ENCODE measurements around the gene DDX3X. TPM values are rescaled to one million over a fixed set of nuclear protein-coding genes. Genes with fewer than 3 reads are reported as not detected.
"Not testable (repeated sequence)": the region's sequence is repeated elsewhere in the genome, so short reads cannot be mapped to it uniquely, and the experiment has no call there.

The DDX3X gene
- total RNA-seq, 2 donors from 2014 or later, result 251 to 310 TPM

- intact Hi-C loops (cut with DNase I), result no loop called here
- no peak for DNase-seq (ENCODE audit: low spot score)
These were observed 17.1 kb downstream of the DDX3X start for GRCh38 chrX:41350976-41351569.

DNA sequence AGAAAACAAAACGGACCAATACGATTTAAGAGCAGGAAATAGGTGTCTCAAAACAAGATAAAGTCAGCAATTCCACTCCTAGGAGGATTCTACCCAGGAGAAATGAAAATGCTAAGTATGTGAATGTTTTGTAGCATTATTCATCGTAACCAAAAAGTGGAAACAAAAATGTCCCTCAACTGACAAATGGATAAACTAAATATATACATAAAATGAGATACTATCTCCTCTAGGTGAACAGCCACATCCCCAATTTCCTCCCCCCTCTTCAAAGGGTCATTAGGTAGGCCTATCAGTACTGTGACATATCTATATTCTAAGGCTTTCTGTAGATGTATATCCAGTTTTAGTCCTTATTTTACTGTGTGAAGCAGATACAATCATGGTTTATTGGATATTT lies 18.0 kb downstream of the DDX3X start:
- intact Hi-C loops (cut with DNase I), result no loop called here
- DNase-seq (ENCODE audit: low spot score), result no peak

- intact Hi-C loops (cut with DNase I), result no loop called here
- DNase-seq (ENCODE audit: low spot score), result no peak
These were observed 18.4 kb downstream of the DDX3X start for GRCh38 chrX:41352329-41352838.

DNA sequence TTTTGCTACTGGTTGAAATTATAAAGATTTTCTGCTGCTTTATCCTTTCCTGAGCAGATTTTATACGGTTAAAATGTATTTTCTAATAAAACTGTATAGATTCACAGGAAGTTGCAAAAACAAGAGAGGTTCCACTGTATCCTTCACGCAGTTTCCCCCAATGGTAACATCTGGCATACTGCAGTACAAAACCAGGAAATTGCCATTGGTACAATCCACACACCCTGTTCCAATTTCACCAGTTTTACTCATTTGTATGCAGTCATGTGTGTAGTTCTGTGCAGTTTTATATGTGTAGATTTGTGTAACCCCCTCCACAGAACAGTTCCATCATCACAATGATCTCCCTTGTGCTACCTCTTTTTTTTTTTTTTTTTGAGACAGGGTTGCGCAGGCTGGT lies 20.0 kb downstream of the DDX3X start:
- DNase-seq (ENCODE audit: low spot score), result no peak
- intact Hi-C loops (cut with DNase I), result no loop called here

DNA sequence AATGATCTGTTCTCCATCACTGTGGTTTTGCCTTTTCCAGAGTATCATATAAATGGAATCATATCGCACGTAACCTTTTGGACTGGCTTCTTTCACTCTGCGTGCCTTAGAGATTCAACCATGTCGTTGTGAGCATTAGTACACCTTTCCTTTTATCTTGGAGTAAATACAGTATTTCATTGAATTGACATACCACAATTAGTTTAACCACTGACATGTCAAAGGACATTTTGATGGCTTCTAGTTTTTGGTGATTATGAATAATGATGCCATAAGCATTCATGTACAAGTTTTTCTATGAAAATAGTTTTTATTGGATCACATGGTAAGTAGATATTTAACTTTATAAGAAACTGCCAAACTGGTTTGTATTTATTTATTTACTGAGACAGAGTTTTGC lies 35.2 kb downstream of the DDX3X start:
- intact Hi-C loops (cut with DNase I), result no loop called here
- no peak for DNase-seq (ENCODE audit: low spot score)

DNA sequence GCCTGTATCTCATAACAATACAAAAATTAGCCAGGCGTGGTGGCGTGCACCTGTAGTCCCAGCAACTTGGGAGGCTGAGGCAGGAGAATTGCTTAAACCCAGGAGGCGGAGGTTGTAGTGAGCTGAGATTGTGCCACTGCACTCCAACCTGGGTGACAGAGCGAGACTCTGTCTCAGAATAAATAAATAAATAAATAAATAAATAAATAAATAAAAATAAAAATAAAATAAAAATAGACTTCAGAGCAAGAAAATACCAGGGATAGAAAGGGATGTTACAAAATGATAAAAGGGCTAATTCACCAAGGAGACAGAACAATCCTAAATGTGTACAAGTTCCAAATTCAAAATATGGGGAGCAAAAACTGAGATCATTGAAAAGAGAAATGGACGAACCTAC lies 37.6 kb downstream of the DDX3X start:
- intact Hi-C loops (cut with DNase I); DNase-seq (ENCODE audit: low spot score): not testable (repeated sequence)

DNA sequence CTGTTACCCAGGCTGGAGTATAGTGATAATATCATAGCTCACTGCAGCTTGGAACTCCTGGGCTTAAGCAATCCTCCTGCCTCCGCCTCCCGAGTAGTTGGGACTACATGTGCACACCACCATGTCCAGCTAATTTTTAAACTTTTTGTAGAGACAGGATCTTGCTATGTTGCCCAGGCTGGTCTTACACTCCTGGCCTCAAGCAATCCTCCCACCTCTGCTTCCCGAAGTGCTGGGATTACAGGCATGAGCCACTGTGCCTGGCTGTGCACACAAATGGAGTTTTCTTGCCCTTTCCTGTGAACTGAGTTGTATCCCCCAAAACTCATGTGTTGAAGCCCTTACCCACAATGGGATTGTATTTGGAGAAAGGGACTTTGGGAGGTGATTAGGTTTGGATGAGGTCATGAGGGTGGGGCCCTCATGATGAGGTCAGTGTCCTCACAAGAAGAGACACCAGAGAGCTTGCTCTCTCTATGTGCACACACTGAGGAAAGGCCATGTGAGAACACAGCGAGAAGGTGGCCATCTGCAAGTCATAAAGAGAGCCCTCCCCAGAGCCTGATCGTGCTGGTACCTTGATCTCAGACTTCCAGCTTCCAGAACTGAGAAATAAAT lies 40.1 kb downstream of the DDX3X start:
- DNase-seq (ENCODE audit: low spot score), result peak; percentile 17
- intact Hi-C loops (cut with DNase I), result no loop called here

GRCh38 chrX:41377624-41378023 lies 43.7 kb downstream of the DDX3X start:
- peak; percentile 79 for DNase-seq (ENCODE audit: low spot score)
- intact Hi-C loops (cut with DNase I), result no loop called here

GRCh38 chrX:41381685-41382084 lies 47.7 kb downstream of the DDX3X start:
- no peak for DNase-seq (ENCODE audit: low spot score)
- intact Hi-C loops (cut with DNase I), result no loop called here

DNA sequence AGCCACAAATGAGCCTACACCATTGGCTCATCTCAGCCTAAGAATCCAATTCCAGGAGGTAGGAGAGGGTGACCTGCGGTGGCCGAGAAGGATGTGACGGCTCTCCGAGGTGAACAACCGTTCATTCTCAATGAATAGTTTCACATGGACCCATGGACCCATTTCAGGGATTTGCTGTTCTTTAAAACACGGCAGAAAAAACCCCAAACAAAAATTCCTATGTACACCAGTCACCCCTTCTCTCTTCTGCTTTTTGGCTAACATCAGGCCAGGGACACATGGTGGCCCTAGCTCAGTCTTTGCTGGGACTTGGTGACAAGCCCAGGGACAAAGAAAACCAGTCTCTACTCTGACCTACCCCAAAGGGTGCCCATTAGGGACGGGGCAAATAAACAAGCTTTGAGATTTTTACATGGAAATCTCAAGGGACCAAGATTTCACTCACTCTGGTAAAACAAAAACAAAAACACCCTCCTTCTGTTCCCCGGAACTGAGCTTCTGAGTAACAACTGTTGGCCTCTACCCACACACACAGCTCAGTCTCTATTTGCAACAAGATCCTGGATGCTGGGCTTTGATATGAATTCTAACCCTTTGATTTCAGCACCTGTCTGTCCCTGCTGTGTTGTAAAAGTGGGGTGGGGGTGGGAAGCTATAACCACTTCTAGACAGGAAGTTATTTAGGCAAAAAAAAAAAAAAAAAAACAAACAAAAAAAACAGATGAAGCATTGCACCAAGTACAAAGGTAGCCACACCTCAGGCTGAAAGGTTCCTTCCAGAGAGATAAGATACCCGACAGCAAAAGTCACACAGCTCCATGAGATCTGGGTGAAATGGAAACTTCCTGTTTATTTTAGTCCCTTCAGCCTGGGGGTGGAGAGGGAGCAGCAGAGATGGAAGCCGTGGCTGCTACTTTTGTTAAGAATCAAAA lies 49.0 kb downstream of the DDX3X start:
- no peak for DNase-seq (ENCODE audit: low spot score)
- intact Hi-C loops (cut with DNase I), result no loop called here

DNA sequence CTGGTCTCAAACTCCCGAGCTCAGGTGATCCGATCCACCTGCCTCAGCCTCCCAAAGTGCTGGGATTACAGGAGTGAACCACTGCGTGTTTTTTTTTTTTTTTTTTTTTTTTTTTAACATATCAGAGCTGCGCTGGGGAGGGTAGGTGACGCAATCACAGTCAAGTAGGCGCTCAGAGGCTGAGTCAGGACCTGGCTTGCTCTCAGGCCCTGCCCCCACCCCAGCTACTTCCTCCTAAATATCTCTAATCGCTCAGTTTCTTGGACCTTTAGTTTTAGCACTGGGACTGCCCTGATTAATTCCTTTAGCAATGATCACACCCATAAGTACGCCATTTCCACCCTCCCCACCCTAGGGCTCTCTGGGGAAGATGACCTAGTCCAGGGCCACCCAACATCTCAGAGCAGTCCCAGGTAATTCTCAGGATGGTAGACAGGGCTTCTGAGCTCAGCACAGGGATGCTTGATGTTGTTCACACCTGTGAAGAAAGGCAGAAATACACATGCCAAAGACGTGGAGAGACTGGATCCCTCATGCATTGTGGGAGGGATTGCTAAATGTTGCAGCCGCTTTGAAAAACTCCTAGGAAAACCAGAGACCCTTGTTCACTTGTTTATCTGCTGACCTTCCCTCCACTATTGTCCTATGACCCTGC lies 50.2 kb downstream of the DDX3X start:
- intact Hi-C loops (cut with DNase I), result no loop called here
- DNase-seq (ENCODE audit: low spot score), result peak; percentile 89

GRCh38 chrX:41386222-41386990 lies 52.4 kb downstream of the DDX3X start:
- intact Hi-C loops (cut with DNase I), result no loop called here

DNA sequence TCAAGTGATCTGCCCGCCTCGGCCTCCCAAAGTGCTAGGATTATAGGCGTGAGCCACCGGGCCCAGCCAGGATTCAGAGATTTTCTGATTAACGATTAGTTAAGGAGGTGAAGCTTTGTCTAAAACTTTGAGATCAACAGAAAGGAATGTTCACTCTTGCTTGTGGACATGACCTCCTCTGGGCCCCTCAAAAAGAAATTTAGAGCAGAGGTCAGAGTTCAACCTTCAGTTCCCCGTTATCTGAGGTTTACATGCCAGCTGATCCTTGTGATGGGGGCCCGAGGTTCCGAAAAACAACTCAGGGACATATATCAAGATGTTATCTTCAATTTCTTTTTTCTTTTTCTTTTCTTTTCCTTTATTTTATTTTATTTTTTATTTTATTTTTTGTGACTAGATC lies 54.6 kb downstream of the DDX3X start:
- no peak for DNase-seq (ENCODE audit: low spot score)
- intact Hi-C loops (cut with DNase I), result no loop called here

More at GRCh38 chrX:41386222-41386990, 52.4 kb downstream of the DDX3X start:
- no peak for DNase-seq (ENCODE audit: low spot score)

- intact Hi-C loops (cut with DNase I), result no loop called here
- DNase-seq (ENCODE audit: low spot score), result no peak
These were observed 55.4 kb downstream of the DDX3X start for GRCh38 chrX:41389311-41389888.

GRCh38 chrX:41390576-41390975 lies 56.6 kb downstream of the DDX3X start:
- DNase-seq (ENCODE audit: low spot score); intact Hi-C loops (cut with DNase I): not testable (repeated sequence)

- intact Hi-C loops (cut with DNase I), result no loop called here
- no peak for DNase-seq (ENCODE audit: low spot score)
These were observed 57.6 kb downstream of the DDX3X start for GRCh38 chrX:41391606-41392005.

GRCh38 chrX:41394293-41394692 lies 60.3 kb downstream of the DDX3X start:
- intact Hi-C loops (cut with DNase I), result no loop called here
- no peak for DNase-seq (ENCODE audit: low spot score)

GRCh38 chrX:41397219-41397618 lies 63.3 kb downstream of the DDX3X start:
- intact Hi-C loops (cut with DNase I), result no loop called here
- no peak for DNase-seq (ENCODE audit: low spot score)

DNA sequence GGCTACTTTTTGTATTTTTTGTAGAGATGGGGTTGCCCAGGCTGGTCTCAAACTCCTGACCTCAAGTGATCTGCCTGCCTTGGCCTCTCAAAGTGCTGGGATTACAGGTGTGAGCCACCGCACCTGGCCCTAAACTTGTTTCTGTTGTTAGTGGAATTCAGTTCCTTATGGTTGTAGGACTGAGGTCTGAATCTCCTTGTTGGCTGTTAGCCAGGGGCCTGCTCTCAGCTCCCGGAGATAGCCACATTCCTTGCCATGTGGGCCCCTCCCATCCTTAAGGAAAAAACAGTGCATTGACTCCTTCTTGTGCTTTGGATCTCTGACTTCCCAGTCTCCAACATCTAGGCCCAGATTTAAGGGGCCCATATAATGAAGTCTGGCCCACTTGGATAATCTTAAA lies 63.8 kb downstream of the DDX3X start:
- intact Hi-C loops (cut with DNase I), result no loop called here
- no peak for DNase-seq (ENCODE audit: low spot score)
